CD4-positive, alpha-beta memory T cell (primary cell): ENCODE data around the gene FAM180A. TPM values are rescaled to one million over a fixed set of nuclear protein-coding genes. Genes with fewer than 3 reads are reported as not detected.
A peak's percentile ranks its signal among the peaks of the same experiment; 100 is the strongest.

Experiments used
- CTCF ChIA-PET: fragments of 350-600 bp; sonication (Branson Sonifier 250); formaldehyde crosslinking; loops from one replicate; lab custom pipeline; 2021; ENCODE audit warnings: inconsistent platforms; ENCODE audit not compliant: partially characterized antibody; lab: Charles Lee
- POLR2A ChIA-PET: fragments of 350-600 bp; sonication (Branson Sonifier 250); formaldehyde crosslinking; loops from one replicate; lab custom pipeline; 2021; ENCODE audit not compliant: partially characterized antibody; lab: Charles Lee
- DNase-seq, 5 donors: peaks; one replicate each; pipeline versions ENCODE4 v3.0.0 to v3.0.0-alpha.2; 2020 to 2022; ENCODE audit warnings: mixed read lengths in 1 of 5
- H3K27ac ChIP-seq: one replicate; pipeline ENCODE4 v1.7.0; 2013; ENCODE audit warnings: low read depth, low read length
- H3K27me3 ChIP-seq: 2 replicates; pipeline ENCODE4 v1.7.0; 2013; ENCODE audit warnings: mild to moderate bottlenecking, low read length, moderate library complexity; ENCODE audit not compliant: insufficient read depth
- H3K36me3 ChIP-seq: 2 replicates; pipeline ENCODE4 v1.7.0; 2013; ENCODE audit warnings: mild to moderate bottlenecking, low read length, moderate library complexity; ENCODE audit not compliant: insufficient read depth
- H3K4me1 ChIP-seq: 2 replicates; pipeline ENCODE4 v1.7.0; 2013; ENCODE audit warnings: mild to moderate bottlenecking, low read length, moderate library complexity; ENCODE audit not compliant: insufficient read depth
- H3K4me3 ChIP-seq, 2 donors: one replicate each; pipeline ENCODE4 v1.7.0; 2013; ENCODE audit warnings: low read length in 2 of 2, mild to moderate bottlenecking in 1 of 2
- H3K9me3 ChIP-seq, 2 donors: one replicate each; pipeline ENCODE4 v1.7.0; 2013; ENCODE audit warnings: low read length in 2 of 2, control low read depth in 1 of 2; ENCODE audit not compliant: control insufficient read depth in 1 of 2
- H3K27ac Mint-ChIP-seq, 7 donors: one replicate each; pipeline ENCODE4 v1.8.0; 2020 to 2021; ENCODE audit warnings: mixed read lengths in 7 of 7, mild to moderate bottlenecking in 6 of 7, inconsistent platforms in 3 of 7, moderate library complexity in 3 of 7
- H3K27me3 Mint-ChIP-seq, 2 donors: one replicate each; pipeline ENCODE4 v1.8.0; 2020 to 2021; ENCODE audit warnings: mixed read lengths in 2 of 2
- H3K36me3 Mint-ChIP-seq, 2 donors: one replicate each; pipeline ENCODE4 v1.8.0; 2020 to 2021; ENCODE audit warnings: mixed read lengths in 2 of 2, inconsistent platforms in 1 of 2, mild to moderate bottlenecking in 1 of 2
- H3K4me1 Mint-ChIP-seq, 4 donors: one replicate each; pipeline ENCODE4 v1.8.0; 2020 to 2021; ENCODE audit warnings: mixed read lengths in 4 of 4, mild to moderate bottlenecking in 1 of 4
- H3K4me3 Mint-ChIP-seq, 8 donors: one replicate each; pipeline ENCODE4 v1.8.0; 2020 to 2021; ENCODE audit warnings: mixed read lengths in 8 of 8, mild to moderate bottlenecking in 7 of 8, moderate library complexity in 6 of 8, inconsistent platforms in 3 of 8
- H3K9me3 Mint-ChIP-seq, 8 donors: one replicate each; pipeline ENCODE4 v1.8.0; 2020 to 2021; ENCODE audit warnings: mixed read lengths in 8 of 8, mild to moderate bottlenecking in 5 of 8, inconsistent platforms in 3 of 8, moderate library complexity in 1 of 8
- intact Hi-C: fragments of 100-400 bp; cut with micrococcal nuclease; formaldehyde crosslinking; loops from one replicate; pipeline ENCODE4 v1.15.1; 2023
- polyA plus RNA-seq, 2 donors: library from polyadenylated mRNA; unstranded; fragments of 300-500 nt; fragmentation: Illumina TruSeq; gene quantifications; one replicate each; pipeline ENCODE4 v1.2.3, GENCODE V29; 2021
- total RNA-seq, 2 experiments: library from RNA; stranded (reverse); gene quantifications; one replicate each; pipeline ENCODE4 v1.2.3, GENCODE V29; 2021

The FAM180A gene
- total and polyA plus RNA-seq, 4 experiments from 2014 or later = not detected

- H3K36me3 Mint-ChIP-seq = no peaks in the 10 kb centered on the region
- intact Hi-C loops = no loop called here
- no peak for DNase-seq
- H3K9me3 Mint-ChIP-seq = peaks cover 0 to 2% (median 0%) of the 10 kb centered on the region in 8 donors
- no peak overlapping the region for H3K4me3 Mint-ChIP-seq
- H3K27me3 Mint-ChIP-seq = peaks cover 11 to 15% of the 10 kb centered on the region in 2 donors
- no peak overlapping the region for H3K4me3 ChIP-seq
- no peak overlapping the region for H3K27ac Mint-ChIP-seq
- ChIA-PET POLR2A (no interaction called here), CTCF (no interaction called here)
- no peaks in the 10 kb centered on the region for H3K36me3 ChIP-seq
- H3K27me3 ChIP-seq = no peaks in the 10 kb centered on the region
- H3K4me1 Mint-ChIP-seq = no peaks in the 10 kb centered on the region
- H3K9me3 ChIP-seq = no peaks in the 10 kb centered on the region
- no peaks in the 10 kb centered on the region for H3K4me1 ChIP-seq
- no peak overlapping the region for H3K27ac ChIP-seq
Measured at GRCh38 chr7:135790371-135790977, 41.9 kb upstream of the FAM180A start.

- H3K27me3 Mint-ChIP-seq = peaks cover 11 to 17% of the 10 kb centered on the region in 2 donors
- ChIA-PET CTCF (no interaction called here), POLR2A (no interaction called here)
- Histone ChIP-seq H3K36me3 (no peaks in the 10 kb centered on the region), H3K4me3 (no peak overlapping the region), H3K4me1 (no peaks in the 10 kb centered on the region), H3K27ac (no peak overlapping the region), H3K9me3 (no peaks in the 10 kb centered on the region), H3K27me3 (no peaks in the 10 kb centered on the region)
- intact Hi-C loops = no loop called here
- H3K4me1 Mint-ChIP-seq = no peaks in the 10 kb centered on the region
- H3K9me3 Mint-ChIP-seq = peaks cover 0 to 2% (median 0%) of the 10 kb centered on the region in 8 donors
- H3K27ac Mint-ChIP-seq = no peak overlapping the region
- DNase-seq = no peak
- no peaks in the 10 kb centered on the region for H3K36me3 Mint-ChIP-seq
- no peak overlapping the region for H3K4me3 Mint-ChIP-seq
Measured at GRCh38 chr7:135789956-135790355, 41.3 kb upstream of the FAM180A start.

GRCh38 chr7:135789431-135789830 is 40.8 kb upstream of the FAM180A start:
- no peaks in the 10 kb centered on the region for H3K4me1 Mint-ChIP-seq
- no peak overlapping the region for H3K4me3 Mint-ChIP-seq
- no peak for DNase-seq
- ChIA-PET CTCF (no interaction called here), POLR2A (no interaction called here)
- Histone ChIP-seq H3K27ac (no peak overlapping the region), H3K4me3 (no peak overlapping the region), H3K27me3 (no peaks in the 10 kb centered on the region), H3K4me1 (no peaks in the 10 kb centered on the region), H3K9me3 (no peaks in the 10 kb centered on the region), H3K36me3 (no peaks in the 10 kb centered on the region)
- peaks cover 0 to 2% (median 0%) of the 10 kb centered on the region in 8 donors for H3K9me3 Mint-ChIP-seq
- intact Hi-C loops = no loop called here
- no peak overlapping the region for H3K27ac Mint-ChIP-seq
- H3K27me3 Mint-ChIP-seq = peaks cover 11 to 17% of the 10 kb centered on the region in 2 donors
- no peaks in the 10 kb centered on the region for H3K36me3 Mint-ChIP-seq

GRCh38 chr7:135786911-135787310 is 38.3 kb upstream of the FAM180A start:
- H3K36me3 Mint-ChIP-seq = no peaks in the 10 kb centered on the region
- Histone ChIP-seq H3K27me3 (no peaks in the 10 kb centered on the region), H3K4me3 (no peak overlapping the region), H3K27ac (no peak overlapping the region), H3K4me1 (no peaks in the 10 kb centered on the region), H3K36me3 (no peaks in the 10 kb centered on the region), H3K9me3 (no peaks in the 10 kb centered on the region)
- peaks cover 11 to 13% of the 10 kb centered on the region in 2 donors for H3K27me3 Mint-ChIP-seq
- POLR2A ChIA-PET = no interaction called here
- DNase-seq = no peak
- no peak overlapping the region for H3K27ac Mint-ChIP-seq
- H3K4me1 Mint-ChIP-seq = peaks cover 0 to 4% (median 0%) of the 10 kb centered on the region in 4 donors
- intact Hi-C loops = no loop called here
- peaks cover 0 to 2% (median 0%) of the 10 kb centered on the region in 8 donors for H3K9me3 Mint-ChIP-seq
- CTCF ChIA-PET = no interaction called here
- H3K4me3 Mint-ChIP-seq = no peak overlapping the region

GRCh38 chr7:135785065-135785464 is 36.5 kb upstream of the FAM180A start:
- Histone ChIP-seq H3K27ac (no peak overlapping the region), H3K9me3 (no peaks in the 10 kb centered on the region), H3K36me3 (no peaks in the 10 kb centered on the region), H3K27me3 (no peaks in the 10 kb centered on the region), H3K4me3 (no peak overlapping the region), H3K4me1 (no peaks in the 10 kb centered on the region)
- POLR2A ChIA-PET = no interaction called here
- Mint-ChIP-seq H3K9me3 (no peaks in the 10 kb centered on the region), H3K27me3 (peaks cover 11 to 13% of the 10 kb centered on the region in 2 donors), H3K4me3 (no peak overlapping the region), H3K27ac (peak overlapping the region in 1 of 7 donors; percentile 13), H3K36me3 (no peaks in the 10 kb centered on the region), H3K4me1 (peaks cover 0 to 4% (median 0%) of the 10 kb centered on the region in 4 donors)
- intact Hi-C loops = no loop called here
- no peak for DNase-seq
- CTCF ChIA-PET = no interaction called here

GRCh38 chr7:135784013-135784412 is 35.4 kb upstream of the FAM180A start:
- Histone ChIP-seq H3K27ac (no peak overlapping the region), H3K4me1 (no peaks in the 10 kb centered on the region), H3K9me3 (no peaks in the 10 kb centered on the region), H3K4me3 (no peak overlapping the region), H3K27me3 (no peaks in the 10 kb centered on the region), H3K36me3 (no peaks in the 10 kb centered on the region)
- Mint-ChIP-seq H3K27ac (no peak overlapping the region), H3K9me3 (no peaks in the 10 kb centered on the region), H3K4me1 (peaks cover 0 to 4% (median 0%) of the 10 kb centered on the region in 4 donors), H3K4me3 (no peak overlapping the region), H3K27me3 (peaks cover 9% of the 10 kb centered on the region in 2 donors), H3K36me3 (no peaks in the 10 kb centered on the region)
- ChIA-PET CTCF (interaction anchor here (1.7 kb wide), 1 partner anchor 17 kb away, joined by 4 read pairs; no protein-coding TSS in a partner anchor), POLR2A (no interaction called here)
- no peak for DNase-seq
- intact Hi-C loops = no loop called here

- H3K4me3 Mint-ChIP-seq = no peak overlapping the region
- CTCF ChIA-PET = no interaction called here
- Histone ChIP-seq H3K4me1 (no peaks in the 10 kb centered on the region), H3K27me3 (no peaks in the 10 kb centered on the region), H3K4me3 (no peak overlapping the region), H3K27ac (no peak overlapping the region), H3K36me3 (no peaks in the 10 kb centered on the region), H3K9me3 (no peaks in the 10 kb centered on the region)
- peaks cover 0 to 9% (median 2%) of the 10 kb centered on the region in 8 donors for H3K9me3 Mint-ChIP-seq
- no peaks in the 10 kb centered on the region for H3K36me3 Mint-ChIP-seq
- no peak for DNase-seq
- H3K27ac Mint-ChIP-seq = no peak overlapping the region
- intact Hi-C loops = no loop called here
- POLR2A ChIA-PET = no interaction called here
- peaks cover 0 to 4% (median 0%) of the 10 kb centered on the region in 4 donors for H3K4me1 Mint-ChIP-seq
- H3K27me3 Mint-ChIP-seq = peaks cover 7 to 11% of the 10 kb centered on the region in 2 donors
Measured at GRCh38 chr7:135782801-135783200, 34.2 kb upstream of the FAM180A start.
